A549 (cell line): ENCODE data around the gene ZBTB2.
A peak's percentile ranks its signal among the peaks of the same experiment; 100 is the strongest.

Experiments
- CEBPB ChIP-seq, 2 experiments: fragments of >200 bp in 1 of 2; sonication (Bioruptor Twin) in 1 of 2; formaldehyde crosslinking in 1 of 2; IDR thresholded peaks; 2 replicates each; pipeline ENCODE4 v1.6.1; 2012 to 2016
- CTCF ChIP-seq: fragments of >200 bp; sonication (Bioruptor Twin); formaldehyde crosslinking; IDR thresholded peaks from 3 replicates; pipeline ENCODE4 v1.5.1; 2016
- E2F6 ChIP-seq: IDR thresholded peaks from 2 replicates; pipeline ENCODE4 v1.6.1; 2012; ENCODE audit warnings: low read depth, borderline replicate concordance
- ELK1 ChIP-seq: fragments of 150-350 bp; IDR thresholded peaks from 2 replicates; pipeline ENCODE4 v1.6.1; 2014; ENCODE audit warnings: low read depth, mild to moderate bottlenecking, low read length
- MAFK ChIP-seq: fragments of 450-650 bp; IDR thresholded peaks from 2 replicates; pipeline ENCODE4 v1.6.1; 2014; ENCODE audit not compliant: partially characterized antibody
- MAX ChIP-seq: IDR thresholded peaks from 2 replicates; pipeline ENCODE4 v1.6.1; 2012
- NPAS2 ChIP-seq: fragments of 250-450 bp; sonication (Bioruptor Pico); IDR thresholded peaks from 2 replicates; pipeline ENCODE4 v1.8.0; 2022; ENCODE audit warnings: mild to moderate bottlenecking, moderate library complexity, borderline replicate concordance
- PHF8 ChIP-seq: fragments of 200-600 bp; sonication (generic); IDR thresholded peaks from 2 replicates; pipeline ENCODE4 v1.6.1; 2016; ENCODE audit warnings: low read depth, mild to moderate bottlenecking, antibody characterized with exemption, moderate library complexity, borderline replicate concordance
- ZFP36 ChIP-seq: fragments of 450-650 bp; IDR thresholded peaks from 2 replicates; pipeline ENCODE4 v1.6.1; 2014; ENCODE audit warnings: borderline replicate concordance; ENCODE audit not compliant: partially characterized antibody

GRCh38 chr6:151381722-151382121 lies 9.6 kb downstream of the ZBTB2 start:
- TF ChIP-seq MAX (no peak), ELK1 (no peak), CTCF (no peak), E2F6 (no peak), MAFK (peak; percentile 29), PHF8 (no peak), ZFP36 (no peak), NPAS2 (no peak), CEBPB (IDR thresholded peaks at IDR 0.05) (no peak)
